H9 (cell line): Measurements from ENCODE around the gene GAD2. TPM values are rescaled to one million over a fixed set of nuclear protein-coding genes. Genes with fewer than 3 reads are reported as not detected.

Source experiments
- DNase-seq: peaks from one replicate; pipeline ENCODE4 v3.0.0-alpha.2; 2017
- H2AFZ ChIP-seq: one replicate; pipeline ENCODE4 v1.6.1; 2013; ENCODE audit warnings: mild to moderate bottlenecking, low read length, control low read depth, moderate library complexity
- H2AK5ac ChIP-seq: 2 replicates; pipeline ENCODE4 v1.6.1; 2013; ENCODE audit warnings: low read length, control low read depth, mixed read lengths; ENCODE audit not compliant: insufficient read length
- H2BK120ac ChIP-seq: one replicate; pipeline ENCODE4 v1.6.1; 2013; ENCODE audit warnings: low read depth, mild to moderate bottlenecking, low read length, control low read depth, inconsistent platforms; ENCODE audit not compliant: poor library complexity, severe bottlenecking
- H2BK12ac ChIP-seq: 2 replicates; pipeline ENCODE4 v1.6.1; 2013; ENCODE audit warnings: low read length, control low read depth, mixed read lengths, low read depth; ENCODE audit not compliant: insufficient read length
- H2BK15ac ChIP-seq: 2 replicates; pipeline ENCODE4 v1.6.1; 2013; ENCODE audit warnings: low read depth, low read length, control low read depth
- H2BK20ac ChIP-seq: one replicate; pipeline ENCODE4 v1.6.1; 2013; ENCODE audit warnings: low read depth, mild to moderate bottlenecking, low read length, control low read depth, inconsistent platforms; ENCODE audit not compliant: poor library complexity, severe bottlenecking
- H2BK5ac ChIP-seq: 2 replicates; pipeline ENCODE4 v1.6.1; 2013; ENCODE audit warnings: low read length, control low read depth, mixed read lengths; ENCODE audit not compliant: insufficient read length
- H3K14ac ChIP-seq: 2 replicates; pipeline ENCODE4 v1.6.1; 2013; ENCODE audit warnings: low read length, control low read depth; ENCODE audit not compliant: insufficient read depth
- H3K18ac ChIP-seq: 2 replicates; pipeline ENCODE4 v1.6.1; 2013; ENCODE audit warnings: low read depth, mild to moderate bottlenecking, mixed read lengths, low read length, control low read depth; ENCODE audit not compliant: insufficient read length
- H3K23ac ChIP-seq: 2 replicates; pipeline ENCODE4 v1.6.1; 2013; ENCODE audit warnings: low read length, control low read depth, mixed read lengths, low read depth; ENCODE audit not compliant: insufficient read length
- H3K23me2 ChIP-seq: 2 replicates; pipeline ENCODE4 v1.6.1; 2013; ENCODE audit warnings: low read depth, mild to moderate bottlenecking, mixed read lengths, low read length, control low read depth; ENCODE audit not compliant: insufficient read length, poor library complexity, severe bottlenecking
- H3K27ac ChIP-seq: 2 replicates; pipeline ENCODE4 v1.5.1; 2013; ENCODE audit warnings: low read length, control low read depth, mixed read lengths, low read depth; ENCODE audit not compliant: insufficient read length
- H3K27me3 ChIP-seq: 2 replicates; pipeline ENCODE4 v1.6.1; 2013; ENCODE audit warnings: low read length, control low read depth, inconsistent platforms; ENCODE audit not compliant: insufficient read depth
- H3K4ac ChIP-seq: 2 replicates; pipeline ENCODE4 v1.6.1; 2013; ENCODE audit warnings: low read depth, mild to moderate bottlenecking, control low read depth, inconsistent platforms, low read length, moderate library complexity
- H3K4me1 ChIP-seq: 2 replicates; pipeline ENCODE4 v1.6.1; 2013; ENCODE audit warnings: low read length, control low read depth, inconsistent platforms; ENCODE audit not compliant: insufficient read depth
- H3K4me2 ChIP-seq: 2 replicates; pipeline ENCODE4 v1.6.1; 2013; ENCODE audit warnings: low read length, control low read depth, mixed read lengths; ENCODE audit not compliant: insufficient read length, insufficient read depth
- H3K56ac ChIP-seq: 2 replicates; pipeline ENCODE4 v1.6.1; 2013; ENCODE audit warnings: low read depth, mild to moderate bottlenecking, mixed read lengths, low read length, control low read depth; ENCODE audit not compliant: insufficient read length
- H3K79me1 ChIP-seq: 2 replicates; pipeline ENCODE4 v1.6.1; 2013; ENCODE audit warnings: low read depth, mild to moderate bottlenecking, moderate library complexity, low read length, control low read depth, inconsistent platforms; ENCODE audit not compliant: insufficient read depth, poor library complexity, severe bottlenecking
- H3K79me2 ChIP-seq: 2 replicates; pipeline ENCODE4 v1.6.1; 2013; ENCODE audit warnings: low read length, control low read depth, inconsistent platforms; ENCODE audit not compliant: insufficient read depth
- H3K9ac ChIP-seq: 2 replicates; pipeline ENCODE4 v1.6.1; 2013; ENCODE audit warnings: low read length, control low read depth, mixed read lengths; ENCODE audit not compliant: insufficient read length; ENCODE audit errors: extremely low read depth
- H3K9me3 ChIP-seq: one replicate; pipeline ENCODE4 v1.6.1; 2013; ENCODE audit warnings: low read depth, low read length, inconsistent platforms; ENCODE audit not compliant: control insufficient read depth
- H3T11ph ChIP-seq: one replicate; pipeline ENCODE4 v1.6.1; 2013; ENCODE audit warnings: mild to moderate bottlenecking, low read length, control low read depth, inconsistent platforms
- H4K20me1 ChIP-seq: one replicate; pipeline ENCODE4 v1.6.1; 2013; ENCODE audit not compliant: control insufficient read depth, insufficient read length, insufficient read depth
- H4K5ac ChIP-seq: 2 replicates; pipeline ENCODE4 v1.6.1; 2013; ENCODE audit warnings: low read depth, mild to moderate bottlenecking, mixed read lengths, low read length, control low read depth; ENCODE audit not compliant: insufficient read length
- H4K8ac ChIP-seq: replicated peaks from 2 replicates; pipeline ENCODE4 v1.6.1; 2013; ENCODE audit warnings: low read length, control low read depth, mixed read lengths, low read depth; ENCODE audit not compliant: insufficient read length
- H4K91ac ChIP-seq: 2 replicates; pipeline ENCODE4 v1.6.1; 2013; ENCODE audit warnings: low read depth, mild to moderate bottlenecking, moderate library complexity, mixed read lengths, low read length, control low read depth; ENCODE audit not compliant: insufficient read length
- H3K27ac Mint-ChIP-seq, 3 experiments: 2 replicates in 2 of 3; 3 replicates in 1 of 3; pipeline ENCODE4 v1.8.0; 2020 to 2021; ENCODE audit warnings: mixed read lengths in 3 of 3, mild to moderate bottlenecking in 1 of 3, moderate library complexity in 1 of 3
- H3K27me3 Mint-ChIP-seq: 2 replicates; pipeline ENCODE4 v1.8.0; 2021; ENCODE audit warnings: low read depth, mild to moderate bottlenecking, moderate library complexity, mixed read lengths
- H3K36me3 Mint-ChIP-seq, 3 experiments: 2 replicates in 2 of 3; 3 replicates in 1 of 3; pipeline ENCODE4 v1.8.0; 2020 to 2021; ENCODE audit warnings: low read depth in 3 of 3, mixed read lengths in 3 of 3; ENCODE audit not compliant: insufficient read depth in 1 of 3
- H3K4me1 Mint-ChIP-seq, 2 experiments: 2 replicates each; pipeline ENCODE4 v1.8.0; 2020; ENCODE audit warnings: mixed read lengths in 2 of 2
- H3K4me3 Mint-ChIP-seq, 2 experiments: 2 replicates in 1 of 2; 3 replicates in 1 of 2; pipeline ENCODE4 v1.8.0; 2020 to 2021; ENCODE audit warnings: mild to moderate bottlenecking in 2 of 2, mixed read lengths in 2 of 2, moderate library complexity in 1 of 2
- H3K9me3 Mint-ChIP-seq, 2 experiments: 2 replicates in 1 of 2; 3 replicates in 1 of 2; pipeline ENCODE4 v1.8.0; 2020; ENCODE audit warnings: mild to moderate bottlenecking in 2 of 2, mixed read lengths in 2 of 2, moderate library complexity in 1 of 2
- CTCF ChIP-seq: fragments of 200-600 bp; sonication (generic); conservative IDR thresholded peaks from 3 replicates; pipeline ENCODE4 v1.8.0; 2021; ENCODE audit warnings: antibody characterized with exemption, mild to moderate bottlenecking
- WGBS: extraction: QIAGEN DNeasy Blood & Tissue Kit; methylation state at CpG from one replicate; pipeline ENCODE4 v1.1.7; 2013; ENCODE audit warnings: missing lambda C conversion rate, low lambda C conversion rate, mixed read lengths; ENCODE audit not compliant: insufficient read length; ENCODE audit errors: extremely low coverage; 5-methylcytosine and 5-hydroxymethylcytosine counted together
- total RNA-seq: library from RNA; stranded (reverse); gene quantifications from 2 replicates; pipeline ENCODE4 v1.2.1, GENCODE V29; 2021

GAD2 gene
- total RNA-seq, 1 experiment from 2014 or later = 2.0 TPM

DNA sequence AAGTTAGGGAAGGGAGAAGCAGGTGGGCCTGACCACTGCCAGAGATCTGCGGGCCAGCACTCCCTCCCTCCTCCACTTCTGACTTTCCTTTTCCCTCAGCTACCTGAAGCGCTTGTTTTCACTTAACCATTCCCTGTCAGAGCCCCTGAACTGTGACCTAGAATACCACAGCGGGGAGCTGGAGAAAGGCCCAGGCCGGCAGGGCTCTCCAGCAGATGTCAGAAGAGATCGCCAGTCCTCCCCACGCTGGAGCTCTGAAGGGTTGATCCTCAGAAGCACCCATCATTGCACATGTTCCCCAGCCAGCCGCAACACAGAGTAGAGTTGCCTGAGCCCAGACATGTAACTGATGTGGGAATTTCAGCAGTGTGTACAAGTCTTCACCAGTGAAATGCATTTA, 44.4 kb upstream of the GAD2 start:
- Histone ChIP-seq H4K5ac (no peak overlapping the region), H3K14ac (no peak overlapping the region), H2AFZ (no peak overlapping the region), H4K91ac (no peak overlapping the region), H3T11ph (no peak overlapping the region), H3K27me3 (no peaks in the 10 kb centered on the region), H3K23me2 (no peaks in the 10 kb centered on the region), H3K4ac (no peak overlapping the region), H2BK120ac (no peak overlapping the region), H3K23ac (no peak overlapping the region), H3K79me2 (no peaks in the 10 kb centered on the region), H3K4me1 (peaks cover 3% of the 10 kb centered on the region; the same call in 1 of the 2 replicates), H3K4me2 (no peak overlapping the region), H3K27ac (no peak overlapping the region), H3K9me3 (no peaks in the 10 kb centered on the region), H3K9ac (no peak overlapping the region), H2AK5ac (no peak overlapping the region), H4K8ac (no peak overlapping the region), H4K20me1 (no peaks in the 10 kb centered on the region), H3K56ac (no peak overlapping the region), H2BK15ac (no peak overlapping the region), H3K18ac (no peak overlapping the region), H3K79me1 (no peaks in the 10 kb centered on the region), H2BK5ac (no peak overlapping the region), H2BK20ac (no peak overlapping the region), H2BK12ac (no peak overlapping the region)
- peak; percentile 16; the same call in 1 of the 3 replicates for TF ChIP-seq CTCF
- H3K27ac Mint-ChIP-seq = 0 out of 7 replicates have a peak overlapping the region, but pooled peaks of 1 of the 3 experiments have one; percentile 18
- no peak overlapping the region for H3K4me3 Mint-ChIP-seq
- no CpG with 5 or more reads among the region's 7 CpGs for WGBS
- no peaks in the 10 kb centered on the region for H3K36me3 Mint-ChIP-seq
- DNase-seq = peak; percentile 54
- no peaks in the 10 kb centered on the region for H3K9me3 Mint-ChIP-seq
- H3K27me3 Mint-ChIP-seq = no peaks in the 10 kb centered on the region; the same call in 1 of the 2 replicates
- H3K4me1 Mint-ChIP-seq = peaks cover 32 to 33% of the 10 kb centered on the region in 2 experiments
